Osteoblast (primary cell): ENCODE results near the gene CCR5. TPM values are rescaled to one million over a fixed set of nuclear protein-coding genes. Genes with fewer than 3 reads are reported as not detected.

ENCODE experiments used
- DNase-seq: peaks from one replicate; pipeline ENCODE4 v3.0.0; 2011; ENCODE audit warnings: low spot score, mixed read lengths; ENCODE audit not compliant: insufficient read length; ENCODE audit errors: missing footprints
- H2AFZ ChIP-seq: 2 replicates; pipeline ENCODE4 v1.6.0; 2011; ENCODE audit warnings: mild to moderate bottlenecking, low read length
- H3K27ac ChIP-seq: 2 replicates; pipeline ENCODE4 v1.5.1; 2011; ENCODE audit warnings: mild to moderate bottlenecking, low read depth, low read length, moderate library complexity
- H3K27me3 ChIP-seq: 2 replicates; pipeline ENCODE4 v1.6.0; 2012; ENCODE audit warnings: mild to moderate bottlenecking, control low read depth, inconsistent platforms, low read length, moderate library complexity; ENCODE audit not compliant: insufficient read depth
- H3K36me3 ChIP-seq: 2 replicates; pipeline ENCODE4 v1.5.1; 2011; ENCODE audit warnings: mild to moderate bottlenecking, low read length, control low read depth, moderate library complexity; ENCODE audit not compliant: insufficient read depth
- H3K4me1 ChIP-seq: 2 replicates; pipeline ENCODE4 v1.5.1; 2011; ENCODE audit warnings: mild to moderate bottlenecking, low read length, control low read depth, moderate library complexity; ENCODE audit not compliant: insufficient read depth
- H3K4me2 ChIP-seq: 2 replicates; pipeline ENCODE4 v1.6.0; 2011; ENCODE audit warnings: mild to moderate bottlenecking, low read length; ENCODE audit not compliant: insufficient read depth
- H3K4me3 ChIP-seq: fragments of 200-600 bp; sonication (generic); 3 replicates; pipeline ENCODE4 v1.5.1; 2012; ENCODE audit warnings: mild to moderate bottlenecking, low read length, inconsistent platforms; ENCODE audit not compliant: insufficient read depth
- H3K79me2 ChIP-seq: 2 replicates; pipeline ENCODE4 v1.6.0; 2012; ENCODE audit warnings: mild to moderate bottlenecking, low read length, control low read depth, inconsistent platforms; ENCODE audit not compliant: insufficient read depth
- H3K9me3 ChIP-seq: 2 replicates; pipeline ENCODE4 v1.5.1; 2011; ENCODE audit warnings: low read depth, low read length, control low read depth
- H4K20me1 ChIP-seq: 2 replicates; pipeline ENCODE4 v1.6.0; 2012; ENCODE audit warnings: mild to moderate bottlenecking, low read length, control low read depth; ENCODE audit not compliant: insufficient read depth
- total RNA-seq: library from RNA; depleted of rRNA; stranded (reverse); fragments of >200 nt; gene quantifications from 2 replicates; pipeline ENCODE4 v1.2.3, GENCODE V29; 2012
- TF ChIP-seq, protein P1 (sequence below): IDR thresholded peaks from 2 replicates; pipeline ENCODE4 v1.5.1; 2011; ENCODE audit warnings: mild to moderate bottlenecking, low read depth, low read length, moderate library complexity; ENCODE audit errors: extremely low read depth

CCR5 gene
- total RNA-seq, 1 donor, result not detected

DNA sequence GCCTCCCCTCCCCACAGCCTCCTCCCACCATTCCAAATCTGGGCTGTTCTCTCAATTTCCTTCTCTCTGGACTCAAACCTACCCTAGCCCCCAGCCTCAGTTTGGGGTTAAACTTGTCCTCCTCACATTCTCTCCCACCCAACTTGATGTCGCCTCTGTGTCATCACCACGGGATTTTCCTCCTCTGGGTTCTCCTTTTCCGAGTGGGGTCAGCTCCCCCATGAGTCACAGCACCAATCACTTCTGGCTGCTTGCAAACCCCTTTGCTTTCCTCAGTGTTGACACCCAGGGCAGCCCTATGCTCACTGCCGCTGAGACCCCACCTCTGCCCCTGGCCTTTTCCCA lies 35.7 kb downstream of the CCR5 start:
- H4K20me1 ChIP-seq, result no peaks in the 10 kb centered on the region
- TF ChIP-seq, protein P1, sequence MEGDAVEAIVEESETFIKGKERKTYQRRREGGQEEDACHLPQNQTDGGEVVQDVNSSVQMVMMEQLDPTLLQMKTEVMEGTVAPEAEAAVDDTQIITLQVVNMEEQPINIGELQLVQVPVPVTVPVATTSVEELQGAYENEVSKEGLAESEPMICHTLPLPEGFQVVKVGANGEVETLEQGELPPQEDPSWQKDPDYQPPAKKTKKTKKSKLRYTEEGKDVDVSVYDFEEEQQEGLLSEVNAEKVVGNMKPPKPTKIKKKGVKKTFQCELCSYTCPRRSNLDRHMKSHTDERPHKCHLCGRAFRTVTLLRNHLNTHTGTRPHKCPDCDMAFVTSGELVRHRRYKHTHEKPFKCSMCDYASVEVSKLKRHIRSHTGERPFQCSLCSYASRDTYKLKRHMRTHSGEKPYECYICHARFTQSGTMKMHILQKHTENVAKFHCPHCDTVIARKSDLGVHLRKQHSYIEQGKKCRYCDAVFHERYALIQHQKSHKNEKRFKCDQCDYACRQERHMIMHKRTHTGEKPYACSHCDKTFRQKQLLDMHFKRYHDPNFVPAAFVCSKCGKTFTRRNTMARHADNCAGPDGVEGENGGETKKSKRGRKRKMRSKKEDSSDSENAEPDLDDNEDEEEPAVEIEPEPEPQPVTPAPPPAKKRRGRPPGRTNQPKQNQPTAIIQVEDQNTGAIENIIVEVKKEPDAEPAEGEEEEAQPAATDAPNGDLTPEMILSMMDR, result no peak
- peak overlapping the region; percentile 93 for H2AFZ ChIP-seq
- H3K27ac ChIP-seq, result no peak overlapping the region
- peak overlapping the region; percentile 78 for H3K4me2 ChIP-seq
- peaks cover 42% of the 10 kb centered on the region for H3K4me1 ChIP-seq
- no peaks in the 10 kb centered on the region for H3K36me3 ChIP-seq
- peaks cover 3% of the 10 kb centered on the region for H3K27me3 ChIP-seq
- H3K79me2 ChIP-seq, result no peaks in the 10 kb centered on the region
- no peaks in the 10 kb centered on the region for H3K9me3 ChIP-seq
- DNase-seq, result peak; percentile 17
- H3K4me3 ChIP-seq, result no peak overlapping the region

DNA sequence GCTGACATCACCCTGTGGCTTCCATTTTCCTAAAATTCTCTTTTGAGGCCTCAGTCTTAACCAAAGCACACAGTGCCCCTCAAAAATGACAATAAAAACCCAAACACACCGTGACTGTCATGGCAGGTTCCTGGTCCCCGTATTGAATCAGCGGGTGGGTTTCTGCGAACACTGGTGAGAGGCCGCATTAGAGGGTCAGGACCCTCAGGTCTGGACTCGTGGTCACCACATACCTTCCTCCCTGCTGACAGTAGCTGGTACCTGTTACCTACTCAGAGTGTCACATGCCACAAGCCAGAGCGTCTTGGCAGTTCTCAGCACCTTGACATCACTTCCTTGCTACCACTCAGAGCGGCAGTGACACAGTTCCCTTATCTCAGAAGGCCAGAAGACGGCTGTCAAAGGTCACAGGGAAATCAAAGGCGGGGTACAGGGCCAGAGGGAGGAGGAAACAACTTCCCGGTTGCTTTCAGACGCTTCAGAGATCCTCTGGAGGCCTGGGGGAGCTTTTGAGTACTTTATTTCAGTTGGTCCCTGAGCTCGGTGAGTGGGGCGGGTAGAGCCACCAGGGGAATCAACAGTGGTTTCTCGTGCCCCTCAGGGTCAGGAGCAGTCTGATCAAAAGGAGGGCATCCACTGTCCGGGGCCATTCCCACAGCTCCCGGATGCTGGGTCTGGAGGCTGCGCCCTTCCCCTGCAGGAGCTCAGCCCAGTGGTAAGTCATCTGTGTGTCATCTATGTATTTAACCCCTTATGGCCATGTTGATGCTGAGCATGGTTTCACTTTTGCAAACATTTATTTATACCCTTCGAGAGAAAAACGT lies 36.3 kb downstream of the CCR5 start, which contains the start of the genes CCR5AS and CCRL2:
Gene CCR5AS (minus strand): TSS at position 279 of the 824 bp plus-strand sequence.
Gene CCRL2 (plus strand): TSS at position 472 of the 824 bp plus-strand sequence. CDS start 821 bp downstream, outside the sequence.
- no peaks in the 10 kb centered on the region for H3K36me3 ChIP-seq
- no peaks in the 10 kb centered on the region for H3K9me3 ChIP-seq
- H3K27ac ChIP-seq, result peak within 1 kb of the TSS; percentile 56
- no peaks in the 10 kb centered on the region for H4K20me1 ChIP-seq
- peak within 1 kb of the TSS; percentile 62 for H3K4me3 ChIP-seq
- peak; percentile 90 for DNase-seq
- H3K79me2 ChIP-seq, result no peaks in the 10 kb centered on the region
- TF ChIP-seq, protein P1, result no peak
- peak within 1 kb of the TSS; percentile 93 for H2AFZ ChIP-seq
- peaks cover 42% of the 10 kb centered on the region for H3K4me1 ChIP-seq
- H3K4me2 ChIP-seq, result peak within 1 kb of the TSS; percentile 78
- peaks cover 3% of the 10 kb centered on the region for H3K27me3 ChIP-seq

DNA sequence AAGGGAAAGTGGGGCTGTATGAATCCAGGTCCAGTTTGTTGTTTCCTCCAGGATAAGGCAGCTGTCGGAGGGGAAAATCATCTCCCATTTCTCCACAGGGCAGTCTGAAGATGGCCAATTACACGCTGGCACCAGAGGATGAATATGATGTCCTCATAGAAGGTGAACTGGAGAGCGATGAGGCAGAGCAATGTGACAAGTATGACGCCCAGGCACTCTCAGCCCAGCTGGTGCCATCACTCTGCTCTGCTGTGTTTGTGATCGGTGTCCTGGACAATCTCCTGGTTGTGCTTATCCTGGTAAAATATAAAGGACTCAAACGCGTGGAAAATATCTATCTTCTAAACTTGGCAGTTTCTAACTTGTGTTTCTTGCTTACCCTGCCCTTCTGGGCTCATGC lies 37.2 kb downstream of the CCR5 start:
- H3K4me2 ChIP-seq, result peak overlapping the region; percentile 78
- TF ChIP-seq, protein P1, result no peak
- no peaks in the 10 kb centered on the region for H3K79me2 ChIP-seq
- no peaks in the 10 kb centered on the region for H3K9me3 ChIP-seq
- no peaks in the 10 kb centered on the region for H4K20me1 ChIP-seq
- peaks cover 3% of the 10 kb centered on the region for H3K27me3 ChIP-seq
- H2AFZ ChIP-seq, result peak overlapping the region; percentile 93
- peak overlapping the region; percentile 62 for H3K4me3 ChIP-seq
- no peak overlapping the region for H3K27ac ChIP-seq
- DNase-seq, result no peak
- no peaks in the 10 kb centered on the region for H3K36me3 ChIP-seq
- peaks cover 42% of the 10 kb centered on the region for H3K4me1 ChIP-seq

DNA sequence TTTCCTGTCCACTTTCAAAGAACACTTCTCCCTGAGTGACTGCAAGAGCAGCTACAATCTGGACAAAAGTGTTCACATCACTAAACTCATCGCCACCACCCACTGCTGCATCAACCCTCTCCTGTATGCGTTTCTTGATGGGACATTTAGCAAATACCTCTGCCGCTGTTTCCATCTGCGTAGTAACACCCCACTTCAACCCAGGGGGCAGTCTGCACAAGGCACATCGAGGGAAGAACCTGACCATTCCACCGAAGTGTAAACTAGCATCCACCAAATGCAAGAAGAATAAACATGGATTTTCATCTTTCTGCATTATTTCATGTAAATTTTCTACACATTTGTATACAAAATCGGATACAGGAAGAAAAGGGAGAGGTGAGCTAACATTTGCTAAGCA lies 38.1 kb downstream of the CCR5 start:
- Histone ChIP-seq H3K36me3 (no peaks in the 10 kb centered on the region), H3K79me2 (no peaks in the 10 kb centered on the region), H3K9me3 (no peaks in the 10 kb centered on the region), H3K4me1 (peaks cover 42% of the 10 kb centered on the region), H3K27me3 (no peaks in the 10 kb centered on the region), H2AFZ (no peak overlapping the region), H3K27ac (no peak overlapping the region), H3K4me2 (no peak overlapping the region), H3K4me3 (no peak overlapping the region), H4K20me1 (no peaks in the 10 kb centered on the region)
- TF ChIP-seq, protein P1, result no peak
- no peak for DNase-seq
